HepG2 (cell line): ENCODE results near the gene HTRA3.

ENCODE experiments used
- ATM ChIP-seq: fragments of 450-650 bp; IDR thresholded peaks from 2 replicates; pipeline ENCODE4 v1.7.1; 2017; ENCODE audit warnings: mild to moderate bottlenecking, borderline replicate concordance
- CCAR2 ChIP-seq: fragments of 200-400 bp; formaldehyde crosslinking; optimal IDR thresholded peaks from 2 replicates; pipeline ENCODE3; 2018; ENCODE audit warnings: low read depth, mild to moderate bottlenecking, low read length, moderate library complexity
- DPF2 ChIP-seq: sonication (generic); formaldehyde crosslinking; IDR thresholded peaks from 2 replicates; pipeline ENCODE4 v1.4.0; 2020; ENCODE audit warnings: mild to moderate bottlenecking, low read depth, missing genetic modification reagents, borderline replicate concordance
- EZH2 ChIP-seq: conservative IDR thresholded peaks from 2 replicates; pipeline ENCODE4 v1.6.1; 2012; ENCODE audit warnings: mild to moderate bottlenecking, low read depth, low read length, moderate library complexity
- GLI4 ChIP-seq: sonication (generic); formaldehyde crosslinking; IDR thresholded peaks from 2 replicates; pipeline ENCODE4 v1.5.1; 2020; ENCODE audit warnings: missing genetic modification reagents, mild to moderate bottlenecking, moderate library complexity, borderline replicate concordance
- MBD4 ChIP-seq: IDR thresholded peaks from 2 replicates; pipeline ENCODE4 v1.6.1; 2012; ENCODE audit warnings: low read length, inconsistent platforms, borderline replicate concordance
- USF2 ChIP-seq, 2 experiments: sonication (generic) in 1 of 2; formaldehyde crosslinking in 1 of 2; IDR thresholded peaks; 2 replicates each; pipeline versions ENCODE4 v1.5.1 to v1.6.1; 2011 to 2020; ENCODE audit warnings: borderline replicate concordance in 1 of 2, low read depth in 1 of 2, low read length in 1 of 2, mild to moderate bottlenecking in 1 of 2, missing genetic modification reagents in 1 of 2, moderate library complexity in 1 of 2
- ZNF230 ChIP-seq: sonication (generic); formaldehyde crosslinking; IDR thresholded peaks from 2 replicates; pipeline ENCODE4 v1.4.0; 2020; ENCODE audit warnings: mild to moderate bottlenecking, missing genetic modification reagents
- ZNF24 ChIP-seq: fragments of 450-650 bp; IDR thresholded peaks from 2 replicates; pipeline ENCODE4 v1.6.1; 2017; ENCODE audit warnings: antibody characterized with exemption, mild to moderate bottlenecking
- TF ChIP-seq, protein P1 (sequence below): sonication (generic); formaldehyde crosslinking; IDR thresholded peaks from 2 replicates; pipeline ENCODE4 v1.5.0; 2020; ENCODE audit warnings: mild to moderate bottlenecking, missing genetic modification reagents, moderate library complexity
- TF ChIP-seq, protein P2 (sequence below): sonication (generic); formaldehyde crosslinking; IDR thresholded peaks from 2 replicates; pipeline ENCODE4 v1.5.0; 2020; ENCODE audit warnings: missing genetic modification reagents

DNA sequence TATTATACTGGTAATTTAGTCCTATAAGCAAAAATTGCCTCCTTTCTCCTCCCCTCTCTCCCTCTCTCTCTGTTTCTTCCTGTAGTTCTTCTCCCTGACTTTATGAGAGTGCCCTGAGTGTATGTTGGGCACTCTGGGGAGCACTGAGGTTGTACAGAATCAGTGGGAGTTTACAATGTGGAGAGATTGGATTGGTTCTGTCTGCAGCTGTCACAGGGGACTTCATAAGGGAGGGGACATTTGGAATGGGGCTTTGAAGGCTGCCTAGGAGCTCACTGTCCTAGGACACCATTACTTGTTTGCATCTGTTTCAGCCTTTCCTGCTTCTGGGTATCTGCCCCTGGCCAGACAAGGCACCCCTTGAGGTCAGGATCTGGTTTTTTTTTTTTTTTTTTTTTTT is 47.6 kb upstream of the HTRA3 start:
- TF ChIP-seq, protein P1, sequence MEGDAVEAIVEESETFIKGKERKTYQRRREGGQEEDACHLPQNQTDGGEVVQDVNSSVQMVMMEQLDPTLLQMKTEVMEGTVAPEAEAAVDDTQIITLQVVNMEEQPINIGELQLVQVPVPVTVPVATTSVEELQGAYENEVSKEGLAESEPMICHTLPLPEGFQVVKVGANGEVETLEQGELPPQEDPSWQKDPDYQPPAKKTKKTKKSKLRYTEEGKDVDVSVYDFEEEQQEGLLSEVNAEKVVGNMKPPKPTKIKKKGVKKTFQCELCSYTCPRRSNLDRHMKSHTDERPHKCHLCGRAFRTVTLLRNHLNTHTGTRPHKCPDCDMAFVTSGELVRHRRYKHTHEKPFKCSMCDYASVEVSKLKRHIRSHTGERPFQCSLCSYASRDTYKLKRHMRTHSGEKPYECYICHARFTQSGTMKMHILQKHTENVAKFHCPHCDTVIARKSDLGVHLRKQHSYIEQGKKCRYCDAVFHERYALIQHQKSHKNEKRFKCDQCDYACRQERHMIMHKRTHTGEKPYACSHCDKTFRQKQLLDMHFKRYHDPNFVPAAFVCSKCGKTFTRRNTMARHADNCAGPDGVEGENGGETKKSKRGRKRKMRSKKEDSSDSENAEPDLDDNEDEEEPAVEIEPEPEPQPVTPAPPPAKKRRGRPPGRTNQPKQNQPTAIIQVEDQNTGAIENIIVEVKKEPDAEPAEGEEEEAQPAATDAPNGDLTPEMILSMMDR, result no peak
- no peak for TF ChIP-seq GLI4 (CRISPR knock-in tag)
- TF ChIP-seq, protein P2, sequence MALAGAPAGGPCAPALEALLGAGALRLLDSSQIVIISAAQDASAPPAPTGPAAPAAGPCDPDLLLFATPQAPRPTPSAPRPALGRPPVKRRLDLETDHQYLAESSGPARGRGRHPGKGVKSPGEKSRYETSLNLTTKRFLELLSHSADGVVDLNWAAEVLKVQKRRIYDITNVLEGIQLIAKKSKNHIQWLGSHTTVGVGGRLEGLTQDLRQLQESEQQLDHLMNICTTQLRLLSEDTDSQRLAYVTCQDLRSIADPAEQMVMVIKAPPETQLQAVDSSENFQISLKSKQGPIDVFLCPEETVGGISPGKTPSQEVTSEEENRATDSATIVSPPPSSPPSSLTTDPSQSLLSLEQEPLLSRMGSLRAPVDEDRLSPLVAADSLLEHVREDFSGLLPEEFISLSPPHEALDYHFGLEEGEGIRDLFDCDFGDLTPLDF (CRISPR knock-in tag), result no peak
- TF ChIP-seq ATM, result no peak
- TF ChIP-seq MBD4, result no peak
- no peak for TF ChIP-seq EZH2
- TF ChIP-seq USF2 (IDR thresholded peaks at IDR 0.05; ENCODE audit: low read depth, low read length), result no peak
- TF ChIP-seq USF2 (CRISPR knock-in tag; IDR thresholded peaks at IDR 0.05; ENCODE audit: borderline replicate concordance), result no peak
- no peak for TF ChIP-seq ZNF24
- no peak for TF ChIP-seq ZNF230 (CRISPR knock-in tag)
- no peak for TF ChIP-seq CCAR2
- no peak for TF ChIP-seq DPF2 (CRISPR knock-in tag)
